ENCODE measurements around the gene SUPT20H. TPM values are rescaled to one million over a fixed set of nuclear protein-coding genes. Genes with fewer than 3 reads are reported as not detected.

SUPT20H gene
- total RNA-seq, 1 experiment from 2014 or later, result 77.5 TPM

DNA sequence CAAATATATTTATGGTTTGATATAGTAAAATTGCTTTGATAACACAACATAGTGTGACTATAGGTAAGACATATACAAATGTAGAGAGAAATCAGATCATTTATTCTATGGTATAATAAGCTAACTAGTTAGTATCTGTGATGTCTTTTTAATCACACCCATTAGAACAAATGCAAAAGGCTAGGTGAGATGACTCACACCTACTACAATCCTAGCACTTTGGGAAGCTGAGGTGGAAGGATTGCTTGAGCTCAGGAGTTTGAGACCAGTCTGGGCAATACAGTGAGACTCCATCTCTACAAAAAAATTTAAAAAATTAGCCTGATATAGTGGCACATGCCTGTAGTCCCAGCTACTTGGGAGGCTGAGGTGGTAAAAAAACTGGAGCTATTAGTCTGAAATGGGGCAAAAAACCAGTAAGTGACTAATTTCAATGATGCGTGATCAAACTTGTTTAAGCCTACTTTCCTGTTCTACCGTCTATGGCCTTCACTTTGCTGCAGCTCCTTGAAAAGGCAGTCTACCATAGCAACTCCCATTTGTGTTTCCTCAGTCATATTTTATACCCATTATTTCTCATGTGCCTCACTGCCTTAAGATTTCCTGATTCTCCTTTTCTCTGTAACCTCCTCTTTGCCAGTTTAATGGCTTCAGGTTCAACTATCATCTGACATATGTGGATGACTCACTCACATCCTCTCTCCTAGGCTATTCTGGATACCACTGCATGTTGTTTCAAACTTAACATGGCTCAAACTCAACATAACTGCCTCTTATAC, 72.8 kb downstream of the SUPT20H start:
- peaks cover 54% of the 10 kb centered on the region for H3K36me3 Mint-ChIP-seq (ENCODE audit: insufficient read depth, unreplicated experiment)
- Histone ChIP-seq H3K4me3 (ENCODE audit: low read depth, low read length) (no peak overlapping the region), H3K36me3 (ENCODE audit: control insufficient read depth, insufficient read depth, low read length) (peaks cover 7% of the 10 kb centered on the region), H3K27me3 (replicated peaks; ENCODE audit: control insufficient read depth, insufficient read depth, low read length) (no peaks in the 10 kb centered on the region), H3K4me1 (no peaks in the 10 kb centered on the region), H3K9me3 (no peaks in the 10 kb centered on the region)
- no peaks in the 10 kb centered on the region for H3K27me3 Mint-ChIP-seq (ENCODE audit: insufficient read depth, unreplicated experiment)
- no peaks in the 10 kb centered on the region for H3K9me3 Mint-ChIP-seq (ENCODE audit: unreplicated experiment)
- no peaks in the 10 kb centered on the region for H3K4me1 Mint-ChIP-seq (ENCODE audit: low read depth, unreplicated experiment)
- CTCF ChIA-PET, result no interaction called here
- H3K27ac Mint-ChIP-seq (ENCODE audit: unreplicated experiment), result no peak overlapping the region
- POLR2A ChIA-PET, result no interaction called here
- no TSS peak for BruUV-seq (replicated peaks)
- TF ChIP-seq, protein P1, sequence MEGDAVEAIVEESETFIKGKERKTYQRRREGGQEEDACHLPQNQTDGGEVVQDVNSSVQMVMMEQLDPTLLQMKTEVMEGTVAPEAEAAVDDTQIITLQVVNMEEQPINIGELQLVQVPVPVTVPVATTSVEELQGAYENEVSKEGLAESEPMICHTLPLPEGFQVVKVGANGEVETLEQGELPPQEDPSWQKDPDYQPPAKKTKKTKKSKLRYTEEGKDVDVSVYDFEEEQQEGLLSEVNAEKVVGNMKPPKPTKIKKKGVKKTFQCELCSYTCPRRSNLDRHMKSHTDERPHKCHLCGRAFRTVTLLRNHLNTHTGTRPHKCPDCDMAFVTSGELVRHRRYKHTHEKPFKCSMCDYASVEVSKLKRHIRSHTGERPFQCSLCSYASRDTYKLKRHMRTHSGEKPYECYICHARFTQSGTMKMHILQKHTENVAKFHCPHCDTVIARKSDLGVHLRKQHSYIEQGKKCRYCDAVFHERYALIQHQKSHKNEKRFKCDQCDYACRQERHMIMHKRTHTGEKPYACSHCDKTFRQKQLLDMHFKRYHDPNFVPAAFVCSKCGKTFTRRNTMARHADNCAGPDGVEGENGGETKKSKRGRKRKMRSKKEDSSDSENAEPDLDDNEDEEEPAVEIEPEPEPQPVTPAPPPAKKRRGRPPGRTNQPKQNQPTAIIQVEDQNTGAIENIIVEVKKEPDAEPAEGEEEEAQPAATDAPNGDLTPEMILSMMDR (IDR thresholded peaks at IDR 0.05; ENCODE audit: insufficient read depth in 1 of 2, low read depth in 1 of 2, low read length in 1 of 2, severe bottlenecking in 1 of 2, unreplicated experiment in 1 of 2), result no peak
- H3K4me3 Mint-ChIP-seq (ENCODE audit: unreplicated experiment), result no peak overlapping the region
- intact Hi-C loops (cut with micrococcal nuclease; ENCODE audit: unreplicated experiment), result no loop called here
- DNase-seq, result no peak

DNA sequence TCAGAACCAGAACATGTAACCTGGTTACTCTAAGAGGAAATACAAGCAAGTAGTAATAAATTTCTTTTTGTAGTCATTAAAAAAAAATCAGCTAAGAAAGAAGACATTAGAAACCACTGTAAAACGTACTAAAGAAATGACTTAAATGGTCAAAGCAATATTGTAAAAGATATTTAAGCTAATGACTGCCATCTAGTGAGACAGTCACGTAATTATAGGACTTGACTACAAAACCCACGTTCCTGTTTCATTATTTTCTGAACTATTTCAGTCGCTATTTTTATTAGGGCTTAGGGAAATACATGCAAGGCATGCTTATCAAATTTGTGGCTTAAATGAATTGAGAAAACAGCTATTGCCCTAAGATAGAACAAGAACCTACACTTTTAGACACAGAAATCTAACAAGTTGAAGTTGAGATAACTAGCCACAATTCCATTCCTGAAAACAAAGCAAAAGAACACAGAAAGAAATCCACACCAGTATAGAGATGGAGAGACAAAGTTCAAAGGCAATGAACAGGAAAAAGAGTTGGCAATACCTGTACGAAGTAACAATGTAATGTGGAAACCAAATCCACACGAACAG, 78.2 kb downstream of the SUPT20H start:
- H3K4me1 Mint-ChIP-seq (ENCODE audit: low read depth, unreplicated experiment), result no peaks in the 10 kb centered on the region
- TF ChIP-seq, protein P1 (IDR thresholded peaks at IDR 0.05; ENCODE audit: insufficient read depth in 1 of 2, low read depth in 1 of 2, low read length in 1 of 2, severe bottlenecking in 1 of 2, unreplicated experiment in 1 of 2), result peak in 1 of 2 experiments; percentile 39
- no peaks in the 10 kb centered on the region for H3K27me3 ChIP-seq (replicated peaks; ENCODE audit: control insufficient read depth, insufficient read depth, low read length)
- no peak for DNase-seq
- no TSS peak for BruUV-seq (replicated peaks)
- CTCF ChIA-PET, result interaction anchor here (0.5 to 2.5 kb wide), 8 partner anchors 17 to 195 kb away, joined by 3 to 20 read pairs (median 4); partner anchors contain the start of gene ALG5
- no peaks in the 10 kb centered on the region for H3K9me3 ChIP-seq
- H3K9me3 Mint-ChIP-seq (ENCODE audit: unreplicated experiment), result no peaks in the 10 kb centered on the region
- no peak overlapping the region for H3K4me3 Mint-ChIP-seq (ENCODE audit: unreplicated experiment)
- intact Hi-C loops (cut with micrococcal nuclease; ENCODE audit: unreplicated experiment), result loop anchor here (1.0 to 5.0 kb wide), 3 partner anchors 123 to 699 kb away; no protein-coding TSS in a partner anchor
- H3K36me3 ChIP-seq (ENCODE audit: control insufficient read depth, insufficient read depth, low read length), result peaks cover 3% of the 10 kb centered on the region; the same call in 1 of the 2 replicates
- no peak overlapping the region for H3K4me3 ChIP-seq (ENCODE audit: low read depth, low read length)
- peaks cover 60% of the 10 kb centered on the region for H3K36me3 Mint-ChIP-seq (ENCODE audit: insufficient read depth, unreplicated experiment)
- POLR2A ChIA-PET, result no interaction called here
- no peaks in the 10 kb centered on the region for H3K27me3 Mint-ChIP-seq (ENCODE audit: insufficient read depth, unreplicated experiment)
- no peaks in the 10 kb centered on the region for H3K4me1 ChIP-seq
- no peak overlapping the region for H3K27ac Mint-ChIP-seq (ENCODE audit: unreplicated experiment)

DNA sequence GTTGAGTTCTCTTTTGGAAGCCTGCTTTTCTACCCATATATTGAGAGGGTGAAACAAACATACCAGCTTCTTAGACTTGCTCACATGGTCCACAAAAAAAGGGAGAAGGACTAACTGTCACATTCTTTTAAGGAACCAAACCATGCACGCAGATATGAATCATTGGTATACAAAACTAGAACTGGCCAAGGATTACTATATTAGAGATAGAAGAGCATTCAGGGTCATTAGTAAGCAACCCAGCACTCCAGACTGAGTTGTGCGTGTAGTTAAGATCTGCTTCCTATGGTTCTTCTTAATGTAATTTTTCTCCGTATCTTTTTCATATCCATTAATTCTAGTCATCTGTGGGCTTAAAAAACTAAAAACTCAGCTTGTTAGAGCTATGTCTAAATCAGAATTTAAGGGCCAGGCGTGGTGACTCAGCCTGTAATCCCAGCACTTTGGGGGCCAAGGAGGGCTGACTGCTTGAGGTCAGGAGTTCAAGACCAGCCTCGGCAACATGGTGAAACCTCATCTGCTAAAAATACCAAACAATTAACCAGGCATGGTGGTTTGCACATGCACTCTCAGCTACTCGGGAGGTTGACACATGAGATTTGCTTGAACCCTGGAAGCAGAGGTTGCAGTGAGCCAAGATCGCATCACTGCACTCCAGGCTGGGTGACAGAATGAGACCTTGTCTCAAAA, 80.0 kb downstream of the SUPT20H start:
- Mint-ChIP-seq H3K4me3 (ENCODE audit: unreplicated experiment) (no peak overlapping the region), H3K27me3 (ENCODE audit: insufficient read depth, unreplicated experiment) (no peaks in the 10 kb centered on the region), H3K9me3 (ENCODE audit: unreplicated experiment) (no peaks in the 10 kb centered on the region), H3K4me1 (ENCODE audit: low read depth, unreplicated experiment) (no peaks in the 10 kb centered on the region), H3K36me3 (ENCODE audit: insufficient read depth, unreplicated experiment) (peaks cover 63% of the 10 kb centered on the region), H3K27ac (ENCODE audit: unreplicated experiment) (no peak overlapping the region)
- H3K4me3 ChIP-seq (ENCODE audit: low read depth, low read length), result no peak overlapping the region
- intact Hi-C loops (cut with micrococcal nuclease; ENCODE audit: unreplicated experiment), result loop anchor here (2.0 to 5.0 kb wide), 2 partner anchors 559 to 697 kb away; no protein-coding TSS in a partner anchor
- H3K4me1 ChIP-seq, result no peaks in the 10 kb centered on the region
- BruUV-seq (replicated peaks), result no TSS peak
- H3K9me3 ChIP-seq, result no peaks in the 10 kb centered on the region
- no peaks in the 10 kb centered on the region for H3K27me3 ChIP-seq (replicated peaks; ENCODE audit: control insufficient read depth, insufficient read depth, low read length)
- peaks cover 3% of the 10 kb centered on the region; the same call in 1 of the 2 replicates for H3K36me3 ChIP-seq (ENCODE audit: control insufficient read depth, insufficient read depth, low read length)
- DNase-seq, result no peak
- POLR2A ChIA-PET, result interaction anchor here (0.6 kb wide), 1 partner anchor 78 kb away, joined by 5 read pairs; no protein-coding TSS in a partner anchor
- CTCF ChIA-PET, result no interaction called here
- TF ChIP-seq, protein P1 (IDR thresholded peaks at IDR 0.05; ENCODE audit: insufficient read depth in 1 of 2, low read depth in 1 of 2, low read length in 1 of 2, severe bottlenecking in 1 of 2, unreplicated experiment in 1 of 2), result no peak

Measured in Caco-2 (cell line).